ENCODE measurements around the gene CFAP298.

GRCh38 chr21:32562915-32563314, 49.3 kb downstream of the CFAP298 start:
- TF ChIP-seq CTCF (IDR thresholded peaks at IDR 0.05) = no peak
- no peak for TF ChIP-seq POLR2A (IDR thresholded peaks at IDR 0.05)
